Measurements from ENCODE around the gene AGO4. TPM values are rescaled to one million over a fixed set of nuclear protein-coding genes. Genes with fewer than 3 reads are reported as not detected.
A peak's percentile ranks its signal among the peaks of the same experiment; 100 is the strongest.

AGO4 gene
- total RNA-seq, 2 donors from 2014 or later = 17.6 to 20.5 TPM

DNA sequence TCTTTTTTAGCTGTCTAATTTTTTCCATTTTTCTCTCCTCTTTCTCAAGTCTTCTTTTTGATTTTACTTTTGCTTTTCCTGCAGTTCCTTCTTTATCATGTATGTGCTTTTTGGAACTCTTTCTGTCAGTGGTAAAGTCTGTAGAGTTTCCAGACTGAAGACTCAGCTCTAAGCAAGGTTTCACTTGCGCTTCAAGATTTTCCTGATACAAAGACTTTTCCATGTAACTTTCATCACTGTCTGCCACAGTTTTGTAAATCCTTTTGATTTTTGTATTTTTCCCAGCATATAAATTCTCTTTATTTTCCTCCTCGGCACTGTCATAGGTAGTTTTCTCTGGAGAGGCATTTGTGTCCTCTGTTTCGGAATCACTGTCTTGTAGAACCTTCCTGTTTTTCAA lies 43.5 kb upstream of the AGO4 start:
- Mint-ChIP-seq H3K36me3 (ENCODE audit: low read depth) (peaks cover 33% of the 10 kb centered on the region), H3K9me3 (no peaks in the 10 kb centered on the region), H3K4me1 (peaks cover 2% of the 10 kb centered on the region), H3K27ac (no peak overlapping the region), H3K27me3 (ENCODE audit: insufficient read depth) (no peaks in the 10 kb centered on the region), H3K4me3 (no peak overlapping the region)
- Histone ChIP-seq H3K4me1 (ENCODE audit: control insufficient read depth, insufficient read depth, low read length) (no peaks in the 10 kb centered on the region), H3K27me3 (ENCODE audit: control insufficient read depth, insufficient read depth, low read length, poor library complexity, severe bottlenecking) (no peaks in the 10 kb centered on the region), H3K4me3 (ENCODE audit: low read length) (no peak overlapping the region), H3K36me3 (ENCODE audit: control insufficient read depth, insufficient read depth, low read length) (peaks cover 67% of the 10 kb centered on the region), H3K27ac (ENCODE audit: low read depth, low read length) (no peak overlapping the region), H3K9me3 (ENCODE audit: control insufficient read depth, low read length) (no peaks in the 10 kb centered on the region), H3K9ac (ENCODE audit: extremely low read depth, low read length, poor library complexity, severe bottlenecking) (peak overlapping the region; percentile 2)
- TF ChIP-seq CTCF (conservative IDR thresholded peaks at IDR 0.05) = no peak
- DNase-seq = no peak
- WGBS, 2 experiments (ENCODE audit: insufficient coverage in 1 of 2, insufficient read length in 1 of 2) = 96 to 100% methylated on average over 2 to 3 of the region's 3 CpGs

- no peaks in the 10 kb centered on the region for H3K27me3 Mint-ChIP-seq (ENCODE audit: insufficient read depth)
- Histone ChIP-seq H3K9me3 (ENCODE audit: control insufficient read depth, low read length) (no peaks in the 10 kb centered on the region), H3K27ac (ENCODE audit: low read depth, low read length) (peak overlapping the region; percentile 83), H3K9ac (ENCODE audit: extremely low read depth, low read length, poor library complexity, severe bottlenecking) (peak overlapping the region; percentile 88), H3K4me3 (ENCODE audit: low read length) (peak overlapping the region; percentile 88), H3K36me3 (ENCODE audit: control insufficient read depth, insufficient read depth, low read length) (peaks cover 26% of the 10 kb centered on the region), H3K27me3 (ENCODE audit: control insufficient read depth, insufficient read depth, low read length, poor library complexity, severe bottlenecking) (no peaks in the 10 kb centered on the region), H3K4me1 (ENCODE audit: control insufficient read depth, insufficient read depth, low read length) (no peaks in the 10 kb centered on the region)
- H3K4me3 Mint-ChIP-seq = peak overlapping the region; percentile 95
- peaks cover 8% of the 10 kb centered on the region for H3K36me3 Mint-ChIP-seq (ENCODE audit: low read depth)
- peak overlapping the region; percentile 88 for H3K27ac Mint-ChIP-seq
- no peak for TF ChIP-seq CTCF (conservative IDR thresholded peaks at IDR 0.05)
- peak; percentile 57 for DNase-seq
- H3K4me1 Mint-ChIP-seq = peaks cover 2% of the 10 kb centered on the region
- 0 to 43% methylated on average over 2 to 19 of the region's 19 CpGs for WGBS, 2 experiments (ENCODE audit: insufficient coverage in 1 of 2, insufficient read length in 1 of 2)
- H3K9me3 Mint-ChIP-seq = no peaks in the 10 kb centered on the region
Measured at GRCh38 chr1:35768350-35769187, 39.2 kb upstream of the AGO4 start.

GRCh38 chr1:35769188-35769758 lies 38.5 kb upstream of the AGO4 start:
- peak overlapping the region; percentile 88 for H3K27ac Mint-ChIP-seq
- Histone ChIP-seq H3K9ac (ENCODE audit: extremely low read depth, low read length, poor library complexity, severe bottlenecking) (peak overlapping the region; percentile 88), H3K4me1 (ENCODE audit: control insufficient read depth, insufficient read depth, low read length) (no peaks in the 10 kb centered on the region), H3K4me3 (ENCODE audit: low read length) (peak overlapping the region; percentile 88), H3K9me3 (ENCODE audit: control insufficient read depth, low read length) (no peaks in the 10 kb centered on the region), H3K36me3 (ENCODE audit: control insufficient read depth, insufficient read depth, low read length) (peaks cover 18% of the 10 kb centered on the region), H3K27ac (ENCODE audit: low read depth, low read length) (peak overlapping the region; percentile 83), H3K27me3 (ENCODE audit: control insufficient read depth, insufficient read depth, low read length, poor library complexity, severe bottlenecking) (no peaks in the 10 kb centered on the region)
- no peaks in the 10 kb centered on the region for H3K27me3 Mint-ChIP-seq (ENCODE audit: insufficient read depth)
- peaks cover 2% of the 10 kb centered on the region for H3K4me1 Mint-ChIP-seq
- no peaks in the 10 kb centered on the region for H3K9me3 Mint-ChIP-seq
- 0 to 3% methylated on average over 9 to 58 of the region's 58 CpGs for WGBS, 2 experiments (ENCODE audit: insufficient coverage in 1 of 2, insufficient read length in 1 of 2)
- peak; percentile 50 for TF ChIP-seq CTCF (conservative IDR thresholded peaks at IDR 0.05)
- DNase-seq = peak; percentile 95
- peaks cover 5% of the 10 kb centered on the region for H3K36me3 Mint-ChIP-seq (ENCODE audit: low read depth)
- H3K4me3 Mint-ChIP-seq = peak overlapping the region; percentile 95
